HG03520 (cell line): Measurements from ENCODE around the gene BIN1.
"Not testable (repeated sequence)": the region's sequence is repeated elsewhere in the genome, so short reads cannot be mapped to it uniquely, and the experiment has no call there.

ENCODE experiments used
- ATAC-seq: cut with Tn5 transposase; IDR thresholded peaks from one replicate; pipeline ENCODE4 v1.9.1; 2021; ENCODE audit warnings: mild to moderate bottlenecking, moderate library complexity; ENCODE audit not compliant: unreplicated experiment

The BIN1 gene

DNA sequence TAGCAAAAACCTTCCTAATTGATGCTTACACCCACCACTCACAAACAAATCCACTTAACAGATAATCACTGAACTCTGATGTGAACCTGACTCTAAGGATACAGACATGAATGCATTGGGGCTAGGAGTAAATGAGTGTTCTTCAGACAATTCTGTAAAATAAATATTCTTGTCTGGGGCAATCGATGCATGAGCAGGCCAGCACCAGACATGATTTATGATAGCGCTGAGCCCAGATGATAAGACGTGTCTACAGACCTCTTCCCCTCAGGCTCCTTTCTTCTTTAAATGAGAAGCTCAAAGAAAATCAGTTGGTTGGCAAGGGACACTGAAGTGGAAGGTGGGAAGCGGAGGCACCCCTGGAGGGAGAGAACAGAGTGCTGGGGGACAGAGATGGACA lies 27.3 kb upstream of the BIN1 start:
- ATAC-seq: no peak

DNA sequence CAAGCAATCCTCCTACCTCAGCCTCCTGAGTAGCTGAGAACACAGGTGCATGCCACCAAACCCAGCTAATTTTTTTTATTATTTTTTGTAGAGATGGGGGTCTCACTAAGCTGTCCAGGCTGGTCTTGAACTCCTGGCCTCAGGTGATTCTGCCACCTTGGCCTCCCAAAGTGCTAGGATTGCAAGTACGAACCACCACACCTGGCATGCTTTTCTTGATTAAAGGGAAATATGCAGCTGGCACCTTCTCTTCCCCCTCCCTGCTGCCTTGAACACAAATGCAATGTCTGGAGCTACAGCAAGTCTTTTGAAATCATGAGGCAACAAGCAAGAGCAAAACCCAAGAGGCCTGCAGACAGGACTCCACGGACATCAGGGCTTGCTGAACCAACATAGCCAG lies 26.8 kb upstream of the BIN1 start:
- ATAC-seq: no peak

DNA sequence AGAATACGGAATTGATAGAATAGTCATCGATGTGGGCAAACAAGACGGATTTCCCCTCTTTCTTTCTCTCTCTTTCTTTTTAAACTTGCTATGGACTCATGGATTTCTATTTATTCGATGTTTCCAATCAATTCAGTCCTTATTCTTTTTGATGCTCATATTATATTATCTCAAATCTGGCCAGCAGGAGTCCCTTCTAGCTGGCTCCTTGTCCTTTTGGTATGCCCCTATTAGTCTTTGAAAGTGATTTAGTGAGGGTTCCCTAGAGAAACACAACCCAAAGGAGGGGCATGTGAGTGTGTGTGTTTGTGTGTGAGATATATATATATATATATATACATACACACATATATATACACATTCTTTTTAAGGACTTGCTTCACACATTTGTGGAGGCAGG lies 23.5 kb upstream of the BIN1 start:
- ATAC-seq: no peak

DNA sequence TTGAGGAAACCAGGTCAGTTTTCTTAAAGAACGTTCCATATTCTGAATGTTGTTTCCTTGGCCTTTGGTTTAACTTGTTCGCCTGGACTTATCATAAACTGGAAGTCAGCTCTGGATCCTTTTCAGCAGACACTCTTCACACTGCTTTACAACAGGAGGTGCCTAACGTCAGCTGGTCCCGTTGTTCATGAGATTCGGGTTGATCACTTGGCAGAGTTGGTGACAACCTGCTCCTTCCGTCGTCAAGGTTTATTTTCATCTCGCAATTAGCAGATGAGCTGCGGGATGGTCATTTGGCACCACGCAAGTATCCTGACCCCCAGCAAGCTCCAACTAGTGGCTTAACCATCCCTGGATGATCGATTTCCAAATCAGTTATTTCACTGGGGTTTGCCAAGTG lies 23.0 kb upstream of the BIN1 start:
- no peak for ATAC-seq

DNA sequence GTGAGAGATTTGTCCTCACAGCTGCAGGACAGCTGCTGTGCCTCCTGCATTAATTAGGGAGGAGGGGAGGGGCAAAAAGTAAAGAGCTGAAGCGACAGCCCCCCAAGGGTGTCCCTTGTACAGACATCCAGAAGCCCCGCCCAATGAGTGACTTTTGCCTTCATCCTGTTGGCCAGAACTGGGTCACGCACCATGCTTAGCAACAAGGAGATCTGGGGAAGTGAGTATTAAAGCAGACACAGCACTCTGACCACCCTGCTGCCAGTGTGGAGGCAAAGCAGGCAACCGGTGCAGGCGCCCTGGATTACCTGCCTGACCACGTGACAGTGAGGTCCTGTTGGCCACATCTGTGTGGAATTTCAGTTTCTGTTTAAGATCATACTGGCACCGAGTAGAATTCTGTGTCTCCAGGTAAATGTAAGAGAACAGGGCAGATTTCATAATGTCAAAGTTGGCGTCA lies 21.5 kb upstream of the BIN1 start:
- ATAC-seq: peak; percentile 98

DNA sequence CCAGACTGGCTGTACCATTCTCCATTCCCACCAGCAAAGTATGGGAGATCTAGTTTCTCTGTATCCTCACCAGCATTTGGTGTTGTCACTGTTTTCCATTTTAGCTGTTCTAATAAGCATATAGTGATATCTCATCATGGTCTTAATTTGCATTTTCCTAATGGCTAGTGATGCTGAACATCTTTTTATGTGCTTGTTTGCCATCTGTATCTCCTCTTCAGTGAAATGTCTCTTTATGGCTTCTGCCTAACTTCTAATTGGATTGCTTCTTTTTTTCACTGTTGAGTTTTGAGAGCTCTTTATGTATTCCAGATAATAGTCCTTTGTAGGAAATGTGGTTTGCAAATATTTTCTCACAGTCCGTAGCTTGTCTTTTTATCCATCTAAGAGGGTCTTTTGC lies 18.9 kb upstream of the BIN1 start:
- ATAC-seq: no peak

- ATAC-seq: no peak
Observed at GRCh38 chr2:127124426-127124825, 17.5 kb upstream of the BIN1 start.

DNA sequence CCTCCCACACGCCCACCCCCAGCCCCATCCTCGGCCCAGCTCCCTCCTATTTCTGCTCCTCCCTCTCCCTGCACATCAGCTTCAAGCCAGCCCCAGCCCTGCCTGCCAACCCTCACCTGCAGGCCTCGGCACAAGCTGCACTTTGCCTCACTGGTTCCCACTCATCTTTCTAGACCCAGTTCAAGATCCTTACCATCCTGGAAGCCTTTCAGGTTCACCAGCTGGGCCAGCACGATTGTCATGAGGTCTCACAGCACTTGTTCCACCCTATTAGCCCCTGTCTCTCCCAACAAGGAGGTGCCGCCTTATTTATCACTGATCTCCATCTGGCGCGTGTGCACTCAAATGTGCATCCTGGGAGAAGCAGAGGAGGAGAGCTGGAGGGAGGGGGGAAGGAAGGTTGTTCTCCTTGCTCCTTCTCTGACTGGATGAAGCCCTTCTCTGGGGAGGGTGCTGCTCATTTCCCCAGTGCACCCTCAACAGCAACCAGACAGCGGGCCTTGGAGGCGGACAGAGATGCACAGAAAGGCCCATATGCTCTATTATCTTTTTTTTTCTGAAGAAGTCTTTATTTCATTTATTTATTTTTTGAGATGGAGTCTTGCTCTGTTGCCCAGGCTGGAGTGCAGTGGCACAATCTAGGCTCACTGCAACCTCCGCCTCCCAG lies 15.5 kb upstream of the BIN1 start:
- ATAC-seq: no peak

DNA sequence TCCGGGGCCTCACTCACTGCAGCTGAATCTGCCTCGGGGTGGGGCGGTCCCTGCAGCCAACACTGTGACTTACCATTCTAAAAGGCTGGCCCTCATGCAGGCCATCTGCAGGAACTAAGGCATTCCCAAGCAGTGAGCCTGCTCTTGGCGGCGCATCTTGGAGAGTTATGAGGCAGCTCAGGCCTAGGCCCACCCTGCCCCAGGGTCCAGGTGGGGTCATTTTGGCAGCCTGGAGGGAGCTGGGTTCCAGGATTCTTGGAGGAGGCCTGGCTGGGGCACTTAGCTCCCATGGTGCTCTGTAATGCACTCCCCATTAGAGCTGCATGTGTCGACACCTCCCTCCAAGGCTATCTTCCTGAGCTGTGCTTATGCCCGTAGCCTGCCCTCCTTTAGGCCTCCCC lies 14.8 kb upstream of the BIN1 start:
- ATAC-seq: no peak

GRCh38 chr2:127121353-127121752 lies 14.4 kb upstream of the BIN1 start:
- no peak for ATAC-seq

GRCh38 chr2:127120408-127120807 lies 13.5 kb upstream of the BIN1 start:
- ATAC-seq: not testable (repeated sequence)

DNA sequence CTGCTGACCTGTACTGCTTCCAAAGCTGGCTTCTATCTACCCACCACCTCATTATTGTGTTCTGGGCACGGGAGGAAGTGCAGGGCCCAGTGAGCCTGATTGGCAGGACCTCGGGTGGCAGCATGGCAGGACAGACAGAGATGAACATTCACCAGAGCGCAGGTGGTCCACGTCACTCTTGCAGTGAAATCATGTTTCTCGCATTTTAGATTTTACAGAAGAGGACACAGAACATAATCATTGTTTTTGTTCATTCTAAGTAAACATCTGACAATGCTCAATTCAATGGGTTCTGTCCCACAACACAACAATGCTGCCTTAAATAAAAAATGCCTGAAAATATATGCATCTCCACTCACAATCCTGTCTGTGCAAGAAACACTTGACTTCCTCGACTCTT lies 11.5 kb upstream of the BIN1 start:
- no peak for ATAC-seq

DNA sequence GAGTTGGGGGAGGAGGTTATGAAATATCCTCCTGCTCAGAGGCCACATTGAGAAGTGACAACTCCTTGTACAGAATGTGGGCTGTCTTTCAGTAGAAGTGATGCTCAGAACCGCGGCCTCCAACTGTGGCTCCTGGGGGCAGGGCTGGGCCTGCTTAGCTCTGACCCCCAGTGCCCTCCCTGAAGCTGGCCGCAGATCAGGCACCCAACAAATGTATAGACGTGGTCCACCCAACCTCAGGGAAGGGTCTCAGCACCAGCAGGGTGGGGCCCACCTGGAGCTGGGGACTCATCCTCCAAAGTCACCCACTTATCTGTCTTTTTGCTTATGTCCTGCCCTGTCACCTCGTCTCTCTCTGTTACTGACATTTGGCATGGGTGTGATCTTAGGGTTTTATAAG lies 11.1 kb upstream of the BIN1 start:
- no peak for ATAC-seq

GRCh38 chr2:127117603-127118002 lies 10.6 kb upstream of the BIN1 start:
- no peak for ATAC-seq

GRCh38 chr2:127115471-127116199 lies 8.7 kb upstream of the BIN1 start:
- no peak for ATAC-seq

GRCh38 chr2:127110985-127111384 lies 4.0 kb upstream of the BIN1 start:
- ATAC-seq: no peak

DNA sequence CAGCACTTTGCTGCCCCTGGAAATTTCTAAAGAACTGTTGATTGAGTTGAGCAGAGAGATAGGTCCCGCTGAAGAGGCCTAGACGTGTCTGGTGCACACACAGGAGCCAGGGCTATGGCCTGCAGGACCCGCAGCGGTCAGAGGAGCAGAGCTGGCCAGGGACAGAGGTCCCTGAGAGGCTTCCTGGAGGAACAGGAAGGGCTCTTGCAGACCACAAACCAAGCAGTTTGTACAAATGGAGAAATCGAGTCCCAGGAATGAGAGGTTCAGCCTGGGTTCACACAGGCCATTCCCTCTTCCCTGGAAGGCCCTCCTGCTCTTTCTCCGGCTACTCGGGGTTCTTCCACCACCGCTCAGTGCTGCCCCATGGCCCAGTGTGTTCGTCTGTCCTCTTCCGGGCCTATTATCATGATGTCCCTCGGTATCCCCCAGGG lies 1.2 kb upstream of the BIN1 start:
- ATAC-seq: no peak

- ATAC-seq: peak; percentile 24
Observed at GRCh38 chr2:127107622-127107999, 657 bp upstream of the BIN1 start.

GRCh38 chr2:127106457-127106990 lies 430 bp downstream of the BIN1 start:
- ATAC-seq: peak; percentile 15

- ATAC-seq: no peak
Observed at GRCh38 chr2:127105656-127106456, 1.1 kb downstream of the BIN1 start.

GRCh38 chr2:127104881-127105655 lies 1.9 kb downstream of the BIN1 start:
- no peak for ATAC-seq
